Tibial artery (tissue), 4 donors: ENCODE data around the gene GTF2E1.

Source experiments
- DNase-seq, 2 donors: peaks; one replicate each; pipeline ENCODE4 v3.0.0-alpha.2; 2019
- H3K27ac ChIP-seq, 2 donors: fragments of 200-600 bp; sonication (generic) in 1 of 2; 1 replicate in 1 of 2; 2 replicates in 1 of 2; pipeline ENCODE4 v1.5.1; 2018 to 2019; ENCODE audit warnings: mild to moderate bottlenecking in 1 of 2
- H3K27me3 ChIP-seq, 2 donors: fragments of 200-600 bp; sonication (generic) in 1 of 2; one replicate each; pipeline versions ENCODE4 v1.5.1 to v1.6.0; 2016 to 2019
- H3K36me3 ChIP-seq, 3 donors: fragments of 200-600 bp; sonication (generic) in 2 of 3; one replicate each; pipeline ENCODE4 v1.5.1; 2016 to 2019; ENCODE audit warnings: mild to moderate bottlenecking in 2 of 3
- H3K4me1 ChIP-seq, 4 donors: fragments of 200-600 bp; sonication (generic) in 2 of 4; 1 replicate in 3 of 4; 2 replicates in 1 of 4; pipeline ENCODE4 v1.5.1; 2016 to 2019
- H3K4me3 ChIP-seq, 2 donors: fragments of 200-600 bp; sonication (generic) in 1 of 2; 1 replicate in 1 of 2; 2 replicates in 1 of 2; pipeline ENCODE4 v1.5.1; 2018 to 2019; ENCODE audit warnings: mild to moderate bottlenecking in 2 of 2
- H3K9me3 ChIP-seq, 3 donors: fragments of 200-600 bp; sonication (generic) in 1 of 3; one replicate each; pipeline ENCODE4 v1.5.1; 2016 to 2019
- intact Hi-C: fragments of 100-400 bp; cut with DNase I; formaldehyde crosslinking; loops from one replicate; pipeline ENCODE4 v1.15.0; 2023; ENCODE audit warnings: low total_unique reads
- TF ChIP-seq, protein P1 (sequence below), 2 experiments: fragments of 200-600 bp in 1 of 2; fragments of 450-650 bp in 1 of 2; IDR thresholded peaks; one replicate each; pipeline ENCODE4 v1.5.1; 2017 to 2019; ENCODE audit warnings: antibody characterized with exemption in 2 of 2, mild to moderate bottlenecking in 1 of 2, moderate library complexity in 1 of 2

GTF2E1 gene

DNA sequence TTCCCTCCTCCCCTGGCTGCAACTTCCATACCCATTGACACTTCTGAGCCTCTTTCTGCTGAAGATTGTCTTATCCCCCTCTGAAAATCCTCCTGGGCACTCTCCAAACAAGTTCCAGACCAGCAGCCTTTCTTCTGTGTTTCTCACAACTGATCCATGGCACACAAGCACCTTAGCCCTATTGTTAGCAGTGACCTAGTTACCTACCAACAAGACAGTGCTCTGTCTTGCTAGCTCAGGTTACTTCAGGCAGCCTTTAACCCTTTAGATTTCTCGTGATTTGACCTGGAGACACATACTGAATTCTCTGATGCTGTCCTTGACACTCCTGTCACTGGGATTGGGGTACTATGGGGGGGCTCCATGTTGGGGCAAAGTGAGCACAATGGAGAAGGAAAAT is 82.1 kb downstream of the GTF2E1 start:
- Histone ChIP-seq H3K4me3 (no peak overlapping the region), H3K4me1 (no peaks in the 10 kb centered on the region), H3K27me3 (no peaks in the 10 kb centered on the region), H3K36me3 (no peaks in the 10 kb centered on the region), H3K9me3 (no peaks in the 10 kb centered on the region), H3K27ac (no peak overlapping the region)
- TF ChIP-seq, protein P1, sequence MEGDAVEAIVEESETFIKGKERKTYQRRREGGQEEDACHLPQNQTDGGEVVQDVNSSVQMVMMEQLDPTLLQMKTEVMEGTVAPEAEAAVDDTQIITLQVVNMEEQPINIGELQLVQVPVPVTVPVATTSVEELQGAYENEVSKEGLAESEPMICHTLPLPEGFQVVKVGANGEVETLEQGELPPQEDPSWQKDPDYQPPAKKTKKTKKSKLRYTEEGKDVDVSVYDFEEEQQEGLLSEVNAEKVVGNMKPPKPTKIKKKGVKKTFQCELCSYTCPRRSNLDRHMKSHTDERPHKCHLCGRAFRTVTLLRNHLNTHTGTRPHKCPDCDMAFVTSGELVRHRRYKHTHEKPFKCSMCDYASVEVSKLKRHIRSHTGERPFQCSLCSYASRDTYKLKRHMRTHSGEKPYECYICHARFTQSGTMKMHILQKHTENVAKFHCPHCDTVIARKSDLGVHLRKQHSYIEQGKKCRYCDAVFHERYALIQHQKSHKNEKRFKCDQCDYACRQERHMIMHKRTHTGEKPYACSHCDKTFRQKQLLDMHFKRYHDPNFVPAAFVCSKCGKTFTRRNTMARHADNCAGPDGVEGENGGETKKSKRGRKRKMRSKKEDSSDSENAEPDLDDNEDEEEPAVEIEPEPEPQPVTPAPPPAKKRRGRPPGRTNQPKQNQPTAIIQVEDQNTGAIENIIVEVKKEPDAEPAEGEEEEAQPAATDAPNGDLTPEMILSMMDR (IDR thresholded peaks at IDR 0.05), result no peak
- intact Hi-C loops, result no loop called here
- no peak for DNase-seq

DNA sequence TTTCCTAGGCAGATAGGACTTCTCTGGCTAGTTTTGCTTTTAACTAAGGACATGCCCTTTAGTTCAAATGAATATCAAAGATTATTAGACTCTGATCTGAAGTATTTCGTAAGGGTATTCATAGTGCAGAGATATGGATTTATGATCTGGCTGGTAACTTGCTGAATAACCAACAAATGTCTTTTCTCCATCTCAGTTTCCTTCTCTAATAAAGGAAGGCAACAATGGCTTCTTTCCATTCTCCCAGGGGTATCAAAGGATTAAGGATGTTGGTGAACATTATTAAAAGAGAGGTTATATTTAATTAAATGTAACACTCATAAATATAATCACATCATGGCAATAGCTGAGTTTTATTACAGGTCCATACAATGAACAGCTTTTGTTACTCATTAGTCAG is 86.3 kb downstream of the GTF2E1 start:
- intact Hi-C loops, result no loop called here
- DNase-seq, result no peak
- H3K27ac ChIP-seq, result no peak overlapping the region
- H3K27me3 ChIP-seq, result peaks cover 0 to 2% of the 10 kb centered on the region in 2 donors
- TF ChIP-seq, protein P1 (IDR thresholded peaks at IDR 0.05), result no peak
- no peaks in the 10 kb centered on the region for H3K9me3 ChIP-seq
- H3K4me1 ChIP-seq, result no peaks in the 10 kb centered on the region
- H3K4me3 ChIP-seq, result no peak overlapping the region
- no peaks in the 10 kb centered on the region for H3K36me3 ChIP-seq

DNA sequence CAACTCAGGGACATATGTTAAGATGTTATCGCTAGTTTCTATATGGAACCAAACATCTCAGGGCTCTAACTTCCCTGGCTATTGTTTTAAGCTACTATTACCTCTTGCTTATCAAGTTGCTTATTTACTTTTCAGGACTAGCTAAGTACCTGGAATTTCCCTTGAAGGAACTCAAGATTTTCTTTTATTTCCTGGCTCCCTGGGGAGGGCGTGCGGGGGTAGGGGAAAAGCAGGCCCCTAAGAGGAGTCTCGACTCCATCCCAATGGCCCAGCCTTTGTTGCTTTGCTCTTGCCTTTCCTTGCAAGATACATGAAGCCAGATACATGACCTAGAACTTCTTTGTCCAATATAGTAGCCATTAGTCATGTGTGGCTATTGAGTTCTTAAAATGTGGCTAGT is 88.5 kb downstream of the GTF2E1 start:
- no peak for DNase-seq
- TF ChIP-seq, protein P1 (IDR thresholded peaks at IDR 0.05), result no peak
- H3K27ac ChIP-seq, result no peak overlapping the region
- H3K27me3 ChIP-seq, result peaks cover 0 to 2% of the 10 kb centered on the region in 2 donors
- no peaks in the 10 kb centered on the region for H3K4me1 ChIP-seq
- H3K9me3 ChIP-seq, result no peaks in the 10 kb centered on the region
- H3K36me3 ChIP-seq, result no peaks in the 10 kb centered on the region
- intact Hi-C loops, result no loop called here
- no peak overlapping the region for H3K4me3 ChIP-seq
